Measurements from ENCODE around the gene SURF1.

- TF ChIP-seq CTCF (IDR thresholded peaks at IDR 0.05 in 2 of 3, conservative IDR thresholded peaks at IDR 0.05 in 1 of 3; ENCODE audit: borderline replicate concordance in 1 of 3, insufficient read depth in 1 of 3, low read depth in 2 of 3, low read length in 2 of 3): no peak
- TF ChIP-seq ATF3 (IDR thresholded peaks at IDR 0.05): no peak
- no peak for TF ChIP-seq ZNF274 (IDR thresholded peaks at IDR 0.05; ENCODE audit: low read depth, low read length)
These were observed 2.7 kb downstream of the SURF1 start for GRCh38 chr9:133353548-133353947.

All from HCT116 (cell line).